ENCODE data around the gene ZNF836. TPM values are rescaled to one million over a fixed set of nuclear protein-coding genes. Genes with fewer than 3 reads are reported as not detected.

Gene ZNF836
- total RNA-seq, 4 donors from 2014 or later: 7.0 to 11.9 (median 9.2) TPM

DNA sequence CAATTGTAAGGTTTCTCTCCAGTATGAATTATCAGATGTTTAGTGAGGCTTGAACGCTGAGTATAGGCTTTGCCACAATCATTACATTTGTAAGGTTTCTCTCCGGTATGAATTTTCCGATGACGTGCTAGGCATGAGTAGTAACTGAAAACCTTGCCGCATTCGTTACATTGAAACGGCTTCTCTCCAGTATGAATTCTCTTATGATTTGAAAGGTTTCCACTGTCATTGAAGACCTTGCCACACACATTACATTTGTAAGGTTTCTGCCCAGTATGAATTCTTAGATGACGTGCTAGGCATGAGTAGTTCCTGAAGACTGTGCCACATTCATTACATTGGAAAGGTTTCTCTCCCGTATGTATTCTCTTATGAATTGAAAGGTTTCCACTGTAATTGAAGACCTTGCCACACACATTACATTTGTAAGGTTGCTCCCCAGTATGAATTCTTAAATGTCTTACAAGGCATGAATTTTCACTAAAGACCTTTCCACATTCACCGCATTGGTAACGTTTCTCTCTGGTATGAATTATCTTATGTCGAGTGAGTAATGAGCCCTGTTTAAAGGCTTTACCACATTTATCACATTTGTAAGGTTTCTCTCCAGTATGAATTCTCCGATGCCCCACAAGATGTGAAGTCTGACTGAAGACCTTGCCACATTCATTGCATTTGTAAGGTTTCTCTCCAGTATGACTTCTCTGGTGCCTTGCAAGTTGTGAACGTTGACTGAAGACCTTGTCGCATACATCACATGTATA is 15.6 kb downstream of the ZNF836 start:
- no peak overlapping the region for H3K27ac ChIP-seq
- TF ChIP-seq, protein P1, sequence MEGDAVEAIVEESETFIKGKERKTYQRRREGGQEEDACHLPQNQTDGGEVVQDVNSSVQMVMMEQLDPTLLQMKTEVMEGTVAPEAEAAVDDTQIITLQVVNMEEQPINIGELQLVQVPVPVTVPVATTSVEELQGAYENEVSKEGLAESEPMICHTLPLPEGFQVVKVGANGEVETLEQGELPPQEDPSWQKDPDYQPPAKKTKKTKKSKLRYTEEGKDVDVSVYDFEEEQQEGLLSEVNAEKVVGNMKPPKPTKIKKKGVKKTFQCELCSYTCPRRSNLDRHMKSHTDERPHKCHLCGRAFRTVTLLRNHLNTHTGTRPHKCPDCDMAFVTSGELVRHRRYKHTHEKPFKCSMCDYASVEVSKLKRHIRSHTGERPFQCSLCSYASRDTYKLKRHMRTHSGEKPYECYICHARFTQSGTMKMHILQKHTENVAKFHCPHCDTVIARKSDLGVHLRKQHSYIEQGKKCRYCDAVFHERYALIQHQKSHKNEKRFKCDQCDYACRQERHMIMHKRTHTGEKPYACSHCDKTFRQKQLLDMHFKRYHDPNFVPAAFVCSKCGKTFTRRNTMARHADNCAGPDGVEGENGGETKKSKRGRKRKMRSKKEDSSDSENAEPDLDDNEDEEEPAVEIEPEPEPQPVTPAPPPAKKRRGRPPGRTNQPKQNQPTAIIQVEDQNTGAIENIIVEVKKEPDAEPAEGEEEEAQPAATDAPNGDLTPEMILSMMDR (IDR thresholded peaks at IDR 0.05): no peak
- no peak for TF ChIP-seq POLR2A (IDR thresholded peaks at IDR 0.05)
- H3K36me3 ChIP-seq: peaks cover 0 to 51% (median 0%) of the 10 kb centered on the region in 3 donors
- no peak for DNase-seq
- H3K27me3 ChIP-seq: no peaks in the 10 kb centered on the region
- H3K4me3 ChIP-seq: no peak overlapping the region
- H3K9me3 ChIP-seq: peaks cover 0 to 78% (median 28%) of the 10 kb centered on the region in 4 donors
- no peaks in the 10 kb centered on the region for H3K4me1 ChIP-seq

DNA sequence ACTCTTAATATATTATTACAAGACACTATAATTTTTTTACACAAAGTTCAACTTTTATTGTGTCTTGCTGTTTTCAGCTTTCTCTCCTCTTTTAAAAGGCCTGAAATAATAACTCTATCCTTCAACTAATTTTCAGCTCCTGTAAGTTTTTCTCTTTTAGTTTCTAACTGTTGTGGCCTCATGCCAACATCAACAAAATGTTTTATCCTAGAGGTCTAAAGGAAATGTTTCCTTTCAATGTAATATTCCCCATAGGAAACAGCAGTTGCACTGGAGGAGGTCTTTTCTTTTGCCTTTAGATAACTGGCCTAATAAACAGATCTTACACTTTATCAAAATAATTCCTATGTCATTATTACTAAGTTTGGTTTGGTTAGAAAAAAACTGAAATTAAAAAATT is 23.2 kb downstream of the ZNF836 start:
- H3K36me3 ChIP-seq: no peaks in the 10 kb centered on the region
- DNase-seq: no peak
- no peak overlapping the region for H3K27ac ChIP-seq
- H3K9me3 ChIP-seq: peaks cover 0 to 28% (median 0%) of the 10 kb centered on the region in 4 donors
- H3K27me3 ChIP-seq: no peaks in the 10 kb centered on the region
- TF ChIP-seq, protein P1 (IDR thresholded peaks at IDR 0.05): no peak
- TF ChIP-seq POLR2A (IDR thresholded peaks at IDR 0.05): no peak
- H3K4me3 ChIP-seq: no peak overlapping the region
- no peaks in the 10 kb centered on the region for H3K4me1 ChIP-seq

DNA sequence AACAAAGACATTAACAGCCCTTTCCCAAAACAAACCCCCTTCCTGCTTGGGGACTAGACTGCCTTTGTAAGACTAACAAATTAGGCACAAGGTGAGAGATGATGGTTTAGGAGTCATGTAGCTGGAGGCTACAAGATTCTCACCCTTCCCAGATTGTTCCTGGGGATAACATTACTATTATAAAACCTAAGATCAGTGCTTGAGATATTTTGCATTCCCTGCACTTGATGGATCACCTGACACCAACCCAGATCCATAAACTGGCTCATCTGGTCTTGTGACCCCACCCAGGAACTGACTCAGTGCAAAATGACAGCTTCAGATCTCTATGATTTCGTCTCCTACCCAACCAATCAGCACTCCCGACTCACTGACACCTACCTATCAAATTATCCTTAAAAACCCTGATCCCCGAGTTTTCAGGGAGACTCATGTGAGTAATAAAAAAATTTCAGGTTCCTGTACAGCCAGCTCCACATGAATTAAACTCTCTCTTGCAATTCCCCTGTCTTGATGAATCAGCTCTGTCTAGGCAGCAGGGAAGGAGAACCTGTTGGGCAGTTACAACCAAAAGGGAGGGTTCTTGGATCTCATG is 29.3 kb downstream of the ZNF836 start:
- H3K36me3 ChIP-seq: no peaks in the 10 kb centered on the region
- no peak for TF ChIP-seq POLR2A (IDR thresholded peaks at IDR 0.05)
- TF ChIP-seq, protein P1 (IDR thresholded peaks at IDR 0.05): no peak
- no peak overlapping the region for H3K27ac ChIP-seq
- no peak overlapping the region for H3K4me3 ChIP-seq
- DNase-seq: no peak
- H3K27me3 ChIP-seq: no peaks in the 10 kb centered on the region
- H3K4me1 ChIP-seq: peaks cover 0 to 16% (median 4%) of the 10 kb centered on the region in 4 donors
- H3K9me3 ChIP-seq: peaks cover 0 to 3% (median 0%) of the 10 kb centered on the region in 4 donors

DNA sequence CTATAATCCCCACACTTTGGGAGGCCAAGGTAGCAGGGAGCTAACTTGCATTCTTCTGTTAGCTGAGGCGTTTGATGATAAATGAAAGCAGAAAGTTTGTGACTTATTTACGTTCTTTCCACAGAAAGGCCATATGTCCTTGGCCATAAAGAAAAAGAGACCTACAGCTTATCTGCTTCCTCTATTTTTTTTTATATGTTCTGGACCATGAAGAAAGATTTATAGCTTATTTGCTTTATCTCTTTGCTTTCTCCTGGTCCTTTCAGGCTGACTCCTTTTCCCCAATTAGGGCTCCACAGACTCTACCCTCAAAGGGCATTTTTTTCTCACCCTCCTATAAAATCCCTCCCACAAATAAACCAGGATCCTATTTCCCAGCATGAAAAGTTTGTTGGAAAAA is 30.2 kb downstream of the ZNF836 start:
- DNase-seq: no peak
- TF ChIP-seq, protein P1 (IDR thresholded peaks at IDR 0.05): no peak
- no peak for TF ChIP-seq POLR2A (IDR thresholded peaks at IDR 0.05)
- H3K4me3 ChIP-seq: no peak overlapping the region
- H3K9me3 ChIP-seq: peaks cover 0 to 3% (median 0%) of the 10 kb centered on the region in 4 donors
- H3K27me3 ChIP-seq: no peaks in the 10 kb centered on the region
- H3K36me3 ChIP-seq: no peaks in the 10 kb centered on the region
- no peak overlapping the region for H3K27ac ChIP-seq
- H3K4me1 ChIP-seq: peaks cover 0 to 16% (median 4%) of the 10 kb centered on the region in 4 donors

DNA sequence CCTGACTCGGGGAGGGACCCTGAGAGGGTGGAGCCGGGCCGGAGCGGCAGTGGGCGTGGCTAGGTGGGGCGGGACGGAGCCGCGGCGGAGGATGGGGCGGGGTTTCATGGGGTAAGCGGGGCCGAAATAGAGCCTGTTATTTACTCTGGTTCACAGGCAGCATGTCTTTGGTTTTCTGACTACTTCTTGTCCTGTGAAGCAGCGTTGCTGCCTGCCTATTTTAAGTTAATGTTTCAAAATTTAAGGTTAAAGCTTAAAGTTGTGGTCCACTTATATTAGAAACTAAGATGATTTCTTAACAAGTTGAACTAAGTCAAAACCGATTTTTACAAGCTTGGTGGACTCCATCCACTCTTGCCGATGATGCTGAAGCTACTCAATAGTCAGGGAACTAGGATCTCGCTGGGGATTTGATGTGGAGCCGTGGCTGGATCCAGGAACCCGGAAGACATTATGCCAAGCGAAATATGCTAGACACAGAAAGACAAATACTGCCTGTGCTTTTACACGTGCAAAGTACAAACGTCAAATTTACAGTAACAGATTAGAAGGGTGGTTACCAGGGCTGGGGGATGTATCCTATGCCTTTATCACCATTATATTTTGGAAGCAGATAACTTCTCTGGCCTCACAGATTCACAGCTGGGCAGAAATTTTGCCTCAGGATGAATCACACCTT is 31.2 kb downstream of the ZNF836 start:
- no peaks in the 10 kb centered on the region for H3K36me3 ChIP-seq
- TF ChIP-seq, protein P1 (IDR thresholded peaks at IDR 0.05): no peak
- no peak for TF ChIP-seq POLR2A (IDR thresholded peaks at IDR 0.05)
- H3K4me1 ChIP-seq: peaks cover 0 to 16% (median 4%) of the 10 kb centered on the region in 4 donors
- H3K27ac ChIP-seq: peak overlapping the region; percentile 88 to 98 (median 89)
- H3K9me3 ChIP-seq: peaks cover 0 to 3% (median 0%) of the 10 kb centered on the region in 4 donors
- peak in 1 of 3 donors; percentile 95 for DNase-seq
- no peaks in the 10 kb centered on the region for H3K27me3 ChIP-seq
- H3K4me3 ChIP-seq: peak overlapping the region; percentile 73 to 77 (median 76)

Data from Peyer's patch (tissue), 4 donors.